Testis (tissue), 3 donors: ENCODE data around the gene NANS. TPM values are rescaled to one million over a fixed set of nuclear protein-coding genes. Genes with fewer than 3 reads are reported as not detected.

Experiments used
- DNase-seq: peaks from one replicate; pipeline ENCODE4 v3.0.0-alpha.2; 2019
- H3K27ac ChIP-seq, 2 donors: fragments of 200-600 bp; sonication (generic); one replicate each; pipeline ENCODE4 v1.5.1; 2019
- H3K27me3 ChIP-seq: fragments of 200-600 bp; sonication (generic); one replicate; pipeline ENCODE4 v1.5.1; 2019
- H3K36me3 ChIP-seq: fragments of 200-600 bp; sonication (generic); one replicate; pipeline ENCODE4 v1.5.1; 2017; ENCODE audit warnings: low read depth; ENCODE audit errors: missing control alignments
- H3K4me1 ChIP-seq: fragments of 200-600 bp; sonication (generic); one replicate; pipeline ENCODE4 v1.5.1; 2019
- H3K4me3 ChIP-seq, 2 donors: fragments of 200-600 bp; sonication (generic); one replicate each; pipeline ENCODE4 v1.5.1; 2017 to 2019
- H3K9me3 ChIP-seq: fragments of 200-600 bp; sonication (generic); one replicate; pipeline ENCODE4 v1.5.1; 2017
- POLR2A ChIP-seq: fragments of 450-650 bp; IDR thresholded peaks from one replicate; pipeline ENCODE4 v1.6.1; 2017; ENCODE audit warnings: antibody characterized with exemption, mild to moderate bottlenecking, moderate library complexity
- WGBS, 2 donors: methylation state at CpG; one replicate each; pipeline ENCODE4 v1.1.5; 2018; 5-methylcytosine and 5-hydroxymethylcytosine counted together
- intact Hi-C: fragments of 100-400 bp; cut with DNase I; formaldehyde crosslinking; loops from one replicate; pipeline ENCODE4 v1.15.1; 2023; ENCODE audit warnings: low total_unique reads
- polyA plus RNA-seq: library from polyadenylated mRNA; stranded (reverse); fragments of 350-450 nt; fragmentation: Illumina TruSeq; extraction: RNeasy Lipid Tissue Mini Kit (QIAGEN cat#74804); gene quantifications from one replicate; pipeline ENCODE4 v1.2.3, GENCODE V29; 2014; ENCODE audit warnings: low read depth, low replicate concordance; ENCODE audit not compliant: insufficient read depth
- total RNA-seq, 2 donors: library from RNA; depleted of rRNA; stranded (reverse); fragments of >200 nt; gene quantifications; one replicate each; pipeline ENCODE4 v1.2.3, GENCODE V29; 2016
- TF ChIP-seq, protein P1 (sequence below), 3 experiments: fragments of 450-650 bp in 2 of 3; fragments of 200-600 bp in 1 of 3; sonication (generic) in 1 of 3; IDR thresholded peaks; one replicate each; pipeline ENCODE4 v1.5.1; 2016 to 2019; ENCODE audit warnings: antibody characterized with exemption in 3 of 3, mild to moderate bottlenecking in 2 of 3, moderate library complexity in 1 of 3

NANS gene
- total and polyA plus RNA-seq, 3 donors from 2014 or later, result 34.7 to 82.5 (median 66.5) TPM

GRCh38 chr9:98099898-98100297 lies 43.4 kb downstream of the NANS start:
- Histone ChIP-seq H3K4me3 (no peak overlapping the region), H3K27me3 (no peaks in the 10 kb centered on the region), H3K36me3 (no peaks in the 10 kb centered on the region), H3K4me1 (no peaks in the 10 kb centered on the region), H3K9me3 (no peaks in the 10 kb centered on the region), H3K27ac (no peak overlapping the region)
- intact Hi-C loops, result no loop called here
- DNase-seq, result no peak
- TF ChIP-seq POLR2A, result no peak
- TF ChIP-seq, protein P1, sequence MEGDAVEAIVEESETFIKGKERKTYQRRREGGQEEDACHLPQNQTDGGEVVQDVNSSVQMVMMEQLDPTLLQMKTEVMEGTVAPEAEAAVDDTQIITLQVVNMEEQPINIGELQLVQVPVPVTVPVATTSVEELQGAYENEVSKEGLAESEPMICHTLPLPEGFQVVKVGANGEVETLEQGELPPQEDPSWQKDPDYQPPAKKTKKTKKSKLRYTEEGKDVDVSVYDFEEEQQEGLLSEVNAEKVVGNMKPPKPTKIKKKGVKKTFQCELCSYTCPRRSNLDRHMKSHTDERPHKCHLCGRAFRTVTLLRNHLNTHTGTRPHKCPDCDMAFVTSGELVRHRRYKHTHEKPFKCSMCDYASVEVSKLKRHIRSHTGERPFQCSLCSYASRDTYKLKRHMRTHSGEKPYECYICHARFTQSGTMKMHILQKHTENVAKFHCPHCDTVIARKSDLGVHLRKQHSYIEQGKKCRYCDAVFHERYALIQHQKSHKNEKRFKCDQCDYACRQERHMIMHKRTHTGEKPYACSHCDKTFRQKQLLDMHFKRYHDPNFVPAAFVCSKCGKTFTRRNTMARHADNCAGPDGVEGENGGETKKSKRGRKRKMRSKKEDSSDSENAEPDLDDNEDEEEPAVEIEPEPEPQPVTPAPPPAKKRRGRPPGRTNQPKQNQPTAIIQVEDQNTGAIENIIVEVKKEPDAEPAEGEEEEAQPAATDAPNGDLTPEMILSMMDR (IDR thresholded peaks at IDR 0.05), result no peak
- 84 to 89% methylated on average over 5 of the region's 5 CpGs for WGBS, 2 donors

- H3K4me3 ChIP-seq, result no peak overlapping the region
- H3K27me3 ChIP-seq, result no peaks in the 10 kb centered on the region
- no peak for DNase-seq
- no peaks in the 10 kb centered on the region for H3K36me3 ChIP-seq
- no peak for TF ChIP-seq POLR2A
- TF ChIP-seq, protein P1 (IDR thresholded peaks at IDR 0.05), result no peak
- H3K4me1 ChIP-seq, result no peaks in the 10 kb centered on the region
- intact Hi-C loops, result no loop called here
- H3K9me3 ChIP-seq, result no peaks in the 10 kb centered on the region
- H3K27ac ChIP-seq, result no peak overlapping the region
These were observed 43.9 kb downstream of the NANS start for GRCh38 chr9:98100456-98100855.

DNA sequence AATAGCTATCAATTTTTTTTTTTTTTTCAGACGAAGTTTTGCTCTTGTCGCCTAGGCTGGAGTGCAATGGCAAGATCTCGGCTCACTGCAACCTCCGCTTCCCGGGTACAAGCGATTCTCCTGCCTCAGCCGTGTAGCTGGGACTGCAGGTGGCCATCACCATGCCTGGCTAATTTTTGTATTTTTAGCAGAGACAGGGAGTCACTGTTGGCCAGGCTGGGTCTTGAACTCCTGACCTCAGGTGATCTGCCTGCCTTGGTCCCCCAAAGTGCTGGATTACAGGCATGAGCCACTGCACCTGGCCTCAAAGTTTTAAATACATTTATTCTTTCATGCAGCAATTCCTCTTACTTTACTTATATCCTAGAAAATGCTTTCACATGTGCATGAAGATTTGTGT lies 44.9 kb downstream of the NANS start:
- intact Hi-C loops, result no loop called here
- TF ChIP-seq, protein P1 (IDR thresholded peaks at IDR 0.05), result no peak
- TF ChIP-seq POLR2A, result no peak
- Histone ChIP-seq H3K9me3 (no peaks in the 10 kb centered on the region), H3K27ac (no peak overlapping the region), H3K27me3 (no peaks in the 10 kb centered on the region), H3K4me3 (no peak overlapping the region), H3K4me1 (no peaks in the 10 kb centered on the region), H3K36me3 (no peaks in the 10 kb centered on the region)
- DNase-seq, result no peak
- 90 to 96% methylated on average over 7 of the region's 7 CpGs for WGBS, 2 donors

DNA sequence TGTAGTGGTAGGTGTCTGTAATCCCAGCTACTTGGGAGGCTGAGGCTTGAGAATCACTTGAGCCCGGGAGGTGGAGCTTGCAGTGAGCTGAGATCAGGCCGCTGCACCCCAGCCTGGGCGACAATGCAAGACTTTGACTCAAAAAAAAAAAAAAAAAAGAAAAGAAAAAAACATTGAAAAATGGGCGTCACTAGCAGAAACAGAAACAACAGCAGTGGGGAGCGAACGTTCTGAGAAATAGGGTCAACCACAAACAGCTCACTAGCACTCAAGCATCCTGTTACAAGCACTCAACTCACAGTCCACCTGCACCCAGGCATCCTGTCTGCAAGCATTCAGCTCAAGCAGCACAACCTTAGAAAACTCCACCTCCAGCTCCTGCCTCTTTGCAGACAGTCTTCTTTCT lies 45.3 kb downstream of the NANS start:
- WGBS, 2 donors, result 67 to 74% methylated on average over 6 of the region's 6 CpGs
- Histone ChIP-seq H3K27ac (no peak overlapping the region), H3K36me3 (no peaks in the 10 kb centered on the region), H3K27me3 (no peaks in the 10 kb centered on the region), H3K9me3 (no peaks in the 10 kb centered on the region), H3K4me1 (no peaks in the 10 kb centered on the region), H3K4me3 (no peak overlapping the region)
- no peak for TF ChIP-seq POLR2A
- TF ChIP-seq, protein P1 (IDR thresholded peaks at IDR 0.05), result no peak
- intact Hi-C loops, result no loop called here
- DNase-seq, result no peak

DNA sequence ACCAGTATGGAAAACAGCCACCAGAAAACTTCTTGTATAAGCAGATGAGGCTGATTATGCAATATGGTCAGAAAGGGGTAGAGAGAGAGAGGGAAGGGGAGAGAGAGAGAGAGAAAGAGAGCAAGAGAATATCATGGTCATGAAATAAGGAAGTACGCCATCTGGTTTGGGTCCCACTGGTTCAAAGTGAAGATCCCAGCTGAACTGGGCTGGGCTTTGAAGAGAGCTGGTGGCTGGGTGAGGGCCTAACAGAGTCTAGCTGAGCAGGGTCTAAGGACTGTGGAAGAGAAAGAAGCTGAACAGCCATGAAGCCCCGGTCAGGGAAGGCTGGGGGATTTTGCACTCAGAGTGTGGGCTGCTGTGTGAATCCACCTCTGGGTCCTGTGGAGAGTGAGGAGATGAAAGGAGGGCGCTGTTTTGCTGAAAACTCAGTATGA lies 47.9 kb downstream of the NANS start:
- no peaks in the 10 kb centered on the region for H3K9me3 ChIP-seq
- intact Hi-C loops, result no loop called here
- no peaks in the 10 kb centered on the region for H3K27me3 ChIP-seq
- H3K27ac ChIP-seq, result no peak overlapping the region
- no peaks in the 10 kb centered on the region for H3K4me1 ChIP-seq
- TF ChIP-seq POLR2A, result no peak
- TF ChIP-seq, protein P1 (IDR thresholded peaks at IDR 0.05), result no peak
- no peak for DNase-seq
- H3K36me3 ChIP-seq, result no peaks in the 10 kb centered on the region
- no peak overlapping the region for H3K4me3 ChIP-seq
- WGBS, 2 donors, result 78 to 95% methylated on average over 3 of the region's 3 CpGs
